Stomach (tissue), 4 donors: Measurements from ENCODE around the gene TMEM217.

Experiments
- CTCF ChIP-seq, 7 experiments: fragments of 450-650 bp in 4 of 7; fragments of 200-600 bp in 3 of 7; sonication (generic) in 3 of 7; IDR thresholded peaks; one replicate each; pipeline ENCODE4 v1.5.1; 2016 to 2019; ENCODE audit warnings: antibody characterized with exemption in 7 of 7, control low read depth in 2 of 7, mild to moderate bottlenecking in 1 of 7
- POLR2AphosphoS5 ChIP-seq, 3 donors: sonication (generic); formaldehyde crosslinking; IDR thresholded peaks; one replicate each; pipeline ENCODE4 v1.6.1; 2016; ENCODE audit warnings: antibody characterized with exemption in 3 of 3

GRCh38 chr6:37269105-37269504, 11.2 kb upstream of the TMEM217 start:
- no peak for TF ChIP-seq POLR2AphosphoS5 (IDR thresholded peaks at IDR 0.05)
- TF ChIP-seq CTCF (IDR thresholded peaks at IDR 0.05), result no peak
